Adrenal gland (tissue), 12 donors: Measurements from ENCODE around the gene ENG. TPM values are rescaled to one million over a fixed set of nuclear protein-coding genes. Genes with fewer than 3 reads are reported as not detected.

Source experiments
- DNase-seq, 7 donors: peaks; one replicate each; pipeline ENCODE4 v3.0.0-alpha.2; 2019 to 2020
- H3K27ac ChIP-seq, 5 donors: fragments of 200-600 bp; sonication (generic) in 4 of 5; 1 replicate in 3 of 5; 2 replicates in 2 of 5; pipeline versions ENCODE4 v1.5.1 to v1.8.0; 2016 to 2020; ENCODE audit warnings: mild to moderate bottlenecking in 1 of 5
- H3K27me3 ChIP-seq: fragments of 200-600 bp; 2 replicates; pipeline ENCODE4 v1.8.0; 2021
- H3K36me3 ChIP-seq, 2 donors: fragments of 200-600 bp; replicated peaks in 1 of 2; 1 replicate in 1 of 2; 2 replicates in 1 of 2; pipeline versions ENCODE4 v1.5.1 to v1.8.0; 2018 to 2022
- H3K4me1 ChIP-seq, 2 donors: fragments of 200-600 bp; replicated peaks in 1 of 2; 1 replicate in 1 of 2; 2 replicates in 1 of 2; pipeline versions ENCODE4 v1.5.1 to v1.8.0; 2018 to 2021
- H3K4me3 ChIP-seq, 4 donors: fragments of 200-600 bp; sonication (generic) in 3 of 4; one replicate each; pipeline ENCODE4 v1.5.1; 2016 to 2018
- H3K9me3 ChIP-seq, 3 donors: fragments of 200-600 bp; sonication (generic) in 1 of 3; replicated peaks in 1 of 3; 1 replicate in 2 of 3; 2 replicates in 1 of 3; pipeline versions ENCODE4 v1.5.1 to v1.8.0; 2016 to 2021
- CTCF ChIP-seq, 6 experiments: fragments of 450-650 bp in 4 of 6; fragments of 200-600 bp in 2 of 6; sonication (generic) in 1 of 6; IDR thresholded peaks; 1 replicate in 5 of 6; 2 replicates in 1 of 6; pipeline versions ENCODE4 v1.5.1 to v1.8.0; 2016 to 2021; ENCODE audit warnings: antibody characterized with exemption in 6 of 6, mild to moderate bottlenecking in 2 of 6, moderate library complexity in 1 of 6
- POLR2A ChIP-seq, 2 donors: fragments of 450-650 bp; IDR thresholded peaks; one replicate each; pipeline ENCODE4 v1.6.1; 2017; ENCODE audit warnings: antibody characterized with exemption in 2 of 2, mild to moderate bottlenecking in 2 of 2, moderate library complexity in 1 of 2
- WGBS, 4 donors: extraction: QIAGEN DNeasy Blood & Tissue Kit in 2 of 4; methylation state at CpG; one replicate each; pipeline versions ENCODE4 v1.1.5 to v1.1.7; 2013 to 2017; 5-methylcytosine and 5-hydroxymethylcytosine counted together
- intact Hi-C, 2 donors: fragments of 100-400 bp; cut with DNase I; formaldehyde crosslinking; loops; one replicate each; pipeline versions ENCODE4 v1.14.1 to v1.15.0; 2022 to 2023
- polyA plus RNA-seq, 3 donors: library from polyadenylated mRNA; stranded (reverse); fragments of 200-250 nt in 2 of 3; fragments of 350-450 nt in 1 of 3; fragmentation: Illumina TruSeq in 1 of 3; extraction: RNeasy Lipid Tissue Mini Kit (QIAGEN cat#74804) in 1 of 3; gene quantifications; one replicate each; pipeline ENCODE4 v1.2.3, GENCODE V29; 2013 to 2014
- total RNA-seq, 9 donors: library from RNA; depleted of rRNA in 4 of 9; stranded (reverse); fragments of >200 nt in 4 of 9; fragments of 120-200 nt in 1 of 9; fragmentation: NEBNext Ultra II Directional in 1 of 9; extraction: Animal tissue kit (Norgen Biotek cat#: 25700) in 1 of 9; gene quantifications; one replicate each; pipeline versions ENCODE4 v1.1.0 to v1.2.4, GENCODE V29; 2013 to 2023
- donor health status: healthy with polysubstance abuse.
- donor health status: Bipolar disorder and iron deficiency.
- donor health status: DM: yes; HTN: yes; CAD: no.
- donor health status: DM: no; HTN: no; CAD: no.
- donor health status: DM: no; HTN: no; CAD: no.
- donor health status: DM: yes; HTN: yes; CAD: no.

The ENG gene
- total and polyA plus RNA-seq, 12 donors = 4.3 to 214 (median 106) TPM

- TF ChIP-seq CTCF (IDR thresholded peaks at IDR 0.05) = no peak
- TF ChIP-seq POLR2A (IDR thresholded peaks at IDR 0.05) = no peak
- intact Hi-C loops = no loop called here
- Histone ChIP-seq H3K9me3 (no peaks in the 10 kb centered on the region), H3K27me3 (no peaks in the 10 kb centered on the region), H3K4me3 (no peak overlapping the region), H3K4me1 (peaks cover 29 to 73% of the 10 kb centered on the region in 2 donors), H3K27ac (peak overlapping the region in 4 of 5 donors; percentile 48 to 96 (median 57)), H3K36me3 (peaks cover 0 to 49% of the 10 kb centered on the region in 2 donors)
- WGBS, 4 donors = 58 to 79% (median 70%) methylated on average over 7 to 8 of the region's 8 CpGs
- peak in 1 of 7 donors; percentile 32 for DNase-seq
Observed at GRCh38 chr9:127793093-127793708, 61.3 kb downstream of the ENG start.

- Histone ChIP-seq H3K4me1 (peaks cover 29 to 80% of the 10 kb centered on the region in 2 donors), H3K36me3 (peaks cover 0 to 56% of the 10 kb centered on the region in 2 donors), H3K27me3 (no peaks in the 10 kb centered on the region), H3K4me3 (no peak overlapping the region), H3K27ac (peak overlapping the region; percentile 22 to 96 (median 49)), H3K9me3 (no peaks in the 10 kb centered on the region)
- WGBS, 4 donors = 66 to 74% (median 69%) methylated on average over 7 of the region's 7 CpGs
- no peak for DNase-seq
- TF ChIP-seq POLR2A (IDR thresholded peaks at IDR 0.05) = no peak
- TF ChIP-seq CTCF (IDR thresholded peaks at IDR 0.05) = no peak
- intact Hi-C loops = no loop called here
Observed at GRCh38 chr9:127792417-127793031, 61.9 kb downstream of the ENG start.

GRCh38 chr9:127791085-127791484 is 63.4 kb downstream of the ENG start:
- H3K4me1 ChIP-seq = peaks cover 25 to 81% of the 10 kb centered on the region in 2 donors
- intact Hi-C loops = no loop called here

More at GRCh38 chr9:127791085-127791484, 63.4 kb downstream of the ENG start:
- Histone ChIP-seq H3K36me3 (peaks cover 0 to 65% of the 10 kb centered on the region in 2 donors), H3K9me3 (no peaks in the 10 kb centered on the region), H3K27ac (peak overlapping the region in 4 of 5 donors; percentile 44 to 96 (median 84)), H3K27me3 (no peaks in the 10 kb centered on the region), H3K4me3 (no peak overlapping the region)
- no peak for DNase-seq
- TF ChIP-seq POLR2A (IDR thresholded peaks at IDR 0.05) = no peak
- peak in 2 of 6 experiments; percentile 12 to 13 for TF ChIP-seq CTCF (IDR thresholded peaks at IDR 0.05)
- WGBS, 4 donors = 83 to 86% (median 85%) methylated on average over 4 of the region's 4 CpGs
